ENCODE results near the gene ANAPC7.
"Not testable (repeated sequence)": the region's sequence is repeated elsewhere in the genome, so short reads cannot be mapped to it uniquely, and the experiment has no call there.

ANAPC7 gene

GRCh38 chr12:110373425-110373824 lies 30.1 kb downstream of the ANAPC7 start:
- DNase-seq: peak; percentile 37

DNA sequence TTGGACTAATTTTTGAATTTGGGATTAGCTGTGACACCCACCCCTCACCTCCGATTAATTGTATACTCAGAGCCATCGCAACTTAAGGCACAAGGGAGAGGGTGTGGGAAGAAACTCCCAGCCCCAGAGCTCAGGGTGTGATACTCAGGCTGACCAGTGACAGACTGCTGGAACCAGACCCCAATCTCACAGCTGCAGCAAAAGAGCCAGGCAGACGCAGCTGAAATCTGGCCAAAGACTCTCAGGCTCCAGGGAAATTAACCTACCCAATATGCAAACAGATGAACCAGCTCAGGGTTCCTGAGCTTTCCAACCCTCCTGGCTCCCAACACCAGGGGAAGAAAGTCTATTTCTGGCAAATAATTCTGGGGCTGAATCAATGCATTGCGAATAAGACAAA lies 30.5 kb downstream of the ANAPC7 start:
- DNase-seq: peak; percentile 40

GRCh38 chr12:110372056-110372425 lies 31.5 kb downstream of the ANAPC7 start:
- peak; percentile 52 for DNase-seq

- DNase-seq: peak; percentile 60
These were observed 32.0 kb downstream of the ANAPC7 start for GRCh38 chr12:110371408-110372055.

- peak; percentile 63 for DNase-seq
These were observed 32.7 kb downstream of the ANAPC7 start for GRCh38 chr12:110370732-110371231.

- peak; percentile 34 for DNase-seq
These were observed 33.5 kb downstream of the ANAPC7 start for GRCh38 chr12:110369992-110370391.

DNA sequence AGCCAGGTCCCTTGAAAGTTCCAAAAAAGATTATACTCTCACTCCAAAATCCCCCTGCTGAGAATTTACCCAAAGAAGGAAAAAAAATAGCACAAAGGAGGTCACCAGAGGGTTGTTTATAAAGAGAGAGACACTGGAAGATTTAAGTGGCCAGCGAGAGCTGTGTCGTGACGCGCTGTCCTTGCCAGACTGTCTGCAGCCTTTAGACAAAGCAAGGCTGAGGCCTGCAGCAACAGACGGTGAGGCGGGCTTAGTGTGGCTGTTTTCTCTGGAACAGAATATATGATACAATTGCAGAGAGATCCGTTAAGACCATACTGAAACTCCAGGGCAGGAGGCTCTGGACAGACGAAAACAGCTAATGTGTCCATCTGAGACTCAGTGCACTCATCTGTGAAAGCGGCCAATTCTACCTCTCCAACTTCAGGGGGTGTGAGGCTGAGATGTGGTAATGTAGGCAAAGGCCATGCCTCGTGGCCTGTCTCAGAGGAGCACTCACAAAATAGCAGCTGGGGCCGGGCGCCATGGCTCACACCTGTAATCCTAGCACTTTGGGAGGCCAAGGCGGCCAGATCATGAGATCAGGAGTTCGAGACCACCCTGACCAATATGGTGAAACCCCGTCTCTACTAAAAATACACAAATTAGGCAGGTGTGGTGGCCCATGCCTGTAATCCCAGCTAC lies 36.2 kb downstream of the ANAPC7 start:
- DNase-seq: peak; percentile 67

DNA sequence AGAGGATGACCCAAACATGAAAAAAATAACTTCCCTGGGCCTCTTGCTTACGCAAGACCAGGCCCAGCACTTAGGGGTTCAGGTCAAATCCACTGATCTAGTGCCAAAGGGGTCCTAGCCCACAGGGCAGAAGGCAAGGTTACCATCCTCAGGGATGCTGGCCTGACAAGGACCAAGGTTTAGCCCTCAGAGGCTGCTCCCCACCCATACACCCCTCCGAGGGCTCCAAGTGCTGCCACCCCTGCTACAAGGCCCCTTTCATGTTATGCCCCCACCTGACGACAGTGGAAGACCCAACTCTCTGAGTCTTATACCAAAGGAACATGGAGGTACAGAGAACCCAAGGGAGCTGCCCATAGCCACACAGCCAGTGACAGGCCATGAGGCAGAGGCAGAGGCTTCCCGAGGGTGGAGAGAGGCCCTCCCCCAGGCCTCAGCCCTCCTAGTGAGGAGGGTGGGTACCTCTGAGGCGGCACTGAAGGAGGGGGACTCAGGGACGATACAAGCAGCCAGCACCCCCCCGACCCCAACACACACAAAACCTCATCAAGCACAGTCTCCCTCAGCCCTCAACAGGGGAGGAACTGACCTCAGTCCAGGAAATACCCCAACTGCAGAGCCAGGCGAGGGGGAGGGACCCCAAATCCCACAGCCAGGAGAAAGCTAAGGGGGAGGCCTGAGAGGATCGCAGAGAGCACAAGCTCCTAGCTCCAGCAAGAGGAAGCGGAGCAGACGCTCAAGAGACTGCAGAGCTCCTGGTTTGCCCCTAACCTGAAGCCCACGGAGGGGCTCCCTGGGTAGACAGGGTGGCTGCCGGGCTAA lies 37.0 kb downstream of the ANAPC7 start:
- no peak for DNase-seq

DNA sequence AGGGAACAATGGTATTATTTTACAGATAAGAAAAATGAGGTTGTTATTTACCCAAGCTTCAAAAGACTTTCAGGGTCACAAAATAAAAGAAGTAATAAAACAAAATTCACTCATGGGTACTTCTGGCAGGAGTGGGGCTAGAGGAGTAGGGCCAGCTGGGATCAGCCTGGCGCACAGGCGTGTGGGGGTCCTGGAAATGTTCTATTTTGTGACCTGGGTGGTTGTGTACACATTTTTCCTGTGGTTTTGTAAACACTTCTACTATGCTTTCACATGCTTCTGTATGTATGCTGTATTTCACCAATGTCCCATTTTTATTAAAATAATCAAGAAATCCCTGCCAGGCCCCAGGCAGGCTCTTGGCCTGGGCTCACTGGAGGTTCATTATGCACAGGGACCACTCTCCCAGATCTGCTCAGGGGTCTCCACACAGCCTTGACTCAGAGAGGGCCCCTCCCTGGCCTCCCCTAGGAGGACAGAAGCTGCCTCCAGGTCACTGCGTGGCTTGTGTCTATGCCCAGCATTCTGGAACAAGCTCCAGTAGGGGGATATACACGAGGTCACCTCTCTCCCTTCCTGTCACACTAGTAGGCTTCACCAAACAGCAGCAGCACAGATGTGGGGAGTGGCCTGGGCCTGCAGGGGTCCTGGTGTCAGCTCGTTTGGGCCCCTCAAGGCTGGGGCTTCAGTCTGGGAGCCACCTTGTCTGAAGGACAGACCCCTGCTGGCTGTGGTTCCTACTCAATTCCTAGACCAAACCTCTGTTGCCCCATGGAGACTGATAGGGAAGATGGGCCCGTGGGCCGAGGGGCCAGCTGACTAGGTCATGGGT lies 37.8 kb downstream of the ANAPC7 start:
- no peak for DNase-seq

DNA sequence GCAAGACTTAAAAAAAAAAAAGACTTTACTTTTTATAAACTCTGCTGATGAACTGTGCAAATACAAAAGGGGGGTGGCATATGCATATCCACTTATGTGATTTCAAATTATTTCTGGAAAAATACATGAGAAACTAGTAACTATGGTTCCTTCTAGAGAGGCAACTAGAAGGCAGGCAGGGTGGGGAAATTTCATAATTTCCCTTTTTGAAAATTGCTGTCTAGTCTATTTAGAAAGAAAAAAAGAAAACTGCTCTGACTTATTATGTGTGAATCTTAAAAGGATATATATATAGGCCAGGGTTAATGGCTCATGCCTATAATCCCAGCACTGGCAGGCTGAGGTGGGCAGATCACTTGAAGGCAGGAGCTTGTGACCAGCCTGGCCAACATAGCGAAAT lies 42.3 kb downstream of the ANAPC7 start:
- no peak for DNase-seq

- not testable (repeated sequence) for DNase-seq
These were observed 45.0 kb downstream of the ANAPC7 start for GRCh38 chr12:110358384-110359097.

DNA sequence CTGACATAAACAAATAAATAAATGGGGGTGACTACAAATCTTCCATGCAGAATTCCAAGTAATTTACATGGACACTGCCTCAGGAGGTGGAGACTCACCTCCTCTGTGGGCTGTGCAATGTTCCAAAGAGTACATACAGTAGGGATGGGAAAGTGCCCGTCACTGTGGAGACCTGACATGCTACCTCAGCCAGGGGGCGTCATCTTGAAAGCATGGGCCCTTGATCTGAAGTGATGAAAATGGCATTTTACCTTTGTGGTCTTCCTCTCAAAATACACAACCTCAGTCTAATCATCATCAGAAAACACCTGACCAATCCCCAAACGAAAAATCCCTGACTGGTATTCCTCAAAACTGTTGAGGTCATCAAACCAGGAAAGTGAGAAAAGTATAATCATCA lies 48.4 kb downstream of the ANAPC7 start:
- peak; percentile 82 for DNase-seq

GRCh38 chr12:110354172-110354780 lies 49.2 kb downstream of the ANAPC7 start:
- no peak for DNase-seq

DNA sequence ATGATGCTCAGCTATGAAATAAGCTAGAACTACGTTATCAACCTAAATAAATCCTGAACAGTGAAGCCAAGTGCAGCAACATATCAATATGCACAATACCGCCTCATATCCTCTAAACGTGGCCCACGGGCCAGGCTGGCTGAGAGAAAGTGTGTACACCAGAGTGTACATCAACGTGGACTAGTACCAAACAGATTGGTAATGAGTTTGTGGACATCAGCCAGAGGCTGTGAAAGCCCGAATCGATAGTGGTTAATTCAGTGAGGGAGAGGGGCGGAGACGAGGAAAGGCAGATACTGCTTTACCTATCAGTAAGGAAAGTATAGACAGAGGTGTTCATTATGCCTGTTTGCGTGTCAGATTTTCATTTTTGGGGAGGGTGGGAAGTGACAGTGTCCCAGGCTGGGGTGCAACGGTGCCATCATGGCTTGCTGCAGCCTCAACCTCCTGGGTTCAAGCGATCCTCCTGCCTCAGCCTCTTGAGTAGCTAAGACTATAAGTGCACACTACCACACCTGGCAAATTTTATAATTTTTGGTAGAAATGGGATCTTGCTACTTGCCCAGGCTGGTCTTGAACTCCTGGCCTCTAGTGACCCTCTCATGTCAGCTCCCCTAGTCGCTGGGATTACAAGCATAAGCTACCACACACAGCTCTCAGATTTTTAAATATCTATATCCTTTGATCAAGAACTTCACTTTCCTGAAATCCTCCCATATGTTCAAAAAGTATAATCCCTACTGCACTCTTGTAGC lies 50.1 kb downstream of the ANAPC7 start:
- no peak for DNase-seq

DNA sequence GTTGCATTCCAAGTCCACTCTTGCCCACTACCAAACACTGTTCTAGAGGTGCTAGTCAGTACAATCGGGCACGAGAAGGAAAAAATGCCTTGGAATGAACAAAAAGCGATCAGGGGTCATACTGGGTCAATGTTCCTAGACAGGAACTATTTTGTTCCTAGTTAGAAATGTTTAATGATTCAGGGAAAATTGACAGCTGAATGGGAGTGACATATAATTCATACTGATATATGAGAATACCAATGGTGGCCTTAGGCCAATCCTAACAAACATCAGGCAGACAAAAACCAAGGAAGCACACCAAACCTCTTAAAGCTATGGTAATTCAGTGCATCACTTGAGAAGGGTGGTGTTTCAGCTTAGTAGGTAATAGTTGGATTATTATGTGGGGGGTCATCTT lies 51.1 kb downstream of the ANAPC7 start:
- DNase-seq: no peak

DNA sequence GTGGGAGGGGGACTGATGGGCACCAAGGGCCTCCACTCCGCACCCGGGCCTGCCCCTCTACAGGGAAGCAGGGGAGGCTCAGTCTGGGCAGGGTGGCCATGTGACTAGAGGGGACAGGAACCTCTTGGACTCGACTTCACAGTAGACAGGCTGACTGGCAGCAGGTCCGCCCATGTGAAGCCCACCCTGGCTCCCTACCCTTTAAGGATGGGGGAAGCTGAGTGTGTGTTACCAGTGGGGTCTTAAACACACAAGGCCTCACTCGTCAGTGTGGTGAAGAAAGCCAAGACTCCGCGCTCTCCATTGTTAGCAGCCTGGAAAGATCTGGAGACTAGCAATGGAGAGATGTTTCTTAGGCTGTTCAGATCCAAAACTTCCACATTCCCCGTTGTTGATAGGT lies 52.4 kb downstream of the ANAPC7 start:
- peak; percentile 56 for DNase-seq

GRCh38 chr12:110349514-110350151 lies 53.9 kb downstream of the ANAPC7 start:
- DNase-seq: no peak

DNA sequence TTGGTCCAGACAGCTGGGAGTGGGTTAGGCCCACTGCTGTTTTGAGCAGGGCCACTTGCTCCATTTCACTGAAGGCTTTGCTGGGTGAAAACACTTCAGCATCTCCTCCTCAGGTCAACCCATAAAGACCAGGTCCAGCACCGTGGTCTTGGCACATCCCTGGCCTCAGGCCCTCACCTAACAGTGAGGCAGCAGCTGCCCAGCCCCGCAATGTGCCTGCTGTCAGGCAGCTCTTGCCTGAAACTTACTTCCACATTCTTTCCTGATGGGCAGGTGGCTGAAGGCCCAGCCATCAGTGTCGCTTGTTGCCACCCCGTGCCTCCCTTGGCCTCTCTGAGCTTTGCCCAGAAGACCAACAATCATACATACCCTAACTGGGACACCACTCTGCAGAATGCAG lies 54.4 kb downstream of the ANAPC7 start:
- DNase-seq: no peak

DNA sequence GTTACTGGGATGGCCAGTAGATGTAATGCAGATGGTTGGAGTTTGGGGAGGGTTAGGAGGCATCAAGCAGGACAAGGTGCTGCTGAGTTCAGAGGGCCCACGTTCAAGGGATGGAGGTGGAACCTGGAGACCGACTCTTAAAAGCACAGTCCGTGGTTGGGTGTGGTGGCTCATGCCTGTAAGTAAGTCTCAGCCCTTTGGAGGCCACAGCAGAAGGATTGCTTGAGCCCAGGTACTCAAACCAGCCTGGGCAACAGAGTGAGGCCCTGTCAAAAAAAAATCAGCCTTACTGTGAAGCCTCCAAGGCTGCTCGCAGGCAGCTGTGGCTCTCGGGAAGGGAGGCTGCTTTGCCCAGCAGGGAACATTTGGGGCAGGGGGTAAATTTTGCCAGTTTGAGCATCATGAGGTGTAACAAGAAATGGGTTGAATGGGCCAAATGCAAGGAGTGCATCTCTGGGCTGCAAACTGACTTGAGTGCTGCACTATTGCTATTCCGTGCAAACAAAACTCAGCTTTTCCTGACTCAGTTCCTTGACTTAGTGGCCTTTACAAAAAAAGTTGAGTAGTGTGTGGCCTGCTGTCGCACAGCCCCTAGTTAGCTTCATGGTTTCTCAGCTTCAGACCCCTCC lies 55.0 kb downstream of the ANAPC7 start:
- peak; percentile 47 for DNase-seq

DNA sequence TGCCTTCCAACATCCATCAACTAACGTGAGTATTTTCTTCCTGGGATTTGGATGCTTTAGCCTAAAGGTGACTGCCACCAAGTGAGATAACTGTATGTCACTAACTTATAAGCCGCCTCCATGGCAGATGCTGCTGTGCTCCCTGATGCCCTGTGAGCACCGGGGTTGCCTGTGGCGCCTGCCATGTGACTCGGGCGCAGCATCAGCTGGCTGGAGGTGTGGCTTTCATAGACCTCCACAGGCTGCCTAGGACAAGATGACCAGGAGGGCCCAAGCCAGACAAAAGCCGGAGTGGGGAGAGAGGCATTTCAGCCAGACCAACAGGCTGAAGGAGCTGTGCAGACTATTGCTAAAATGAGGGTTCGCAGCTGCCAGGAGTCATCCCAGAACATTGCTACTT lies 55.7 kb downstream of the ANAPC7 start:
- peak; percentile 51 for DNase-seq

Data from islet precursor cell (in vitro differentiated cells).